Fibroblast of lung (primary cell): ENCODE results near the gene NCK2. TPM values are rescaled to one million over a fixed set of nuclear protein-coding genes. Genes with fewer than 3 reads are reported as not detected.

Experiments
- DNase-seq, 2 donors: peaks; one replicate each; pipeline versions ENCODE4 v3.0.0 to v3.0.0-alpha.2; 2010; ENCODE audit warnings: low read depth in 2 of 2
- H2AFZ ChIP-seq: 2 replicates; pipeline ENCODE4 v1.5.1; 2012; ENCODE audit warnings: low read length, control low read depth, inconsistent platforms
- H3K27ac ChIP-seq: 2 replicates; pipeline ENCODE4 v1.5.1; 2011; ENCODE audit warnings: low read length, control low read depth; ENCODE audit not compliant: insufficient read depth
- H3K27me3 ChIP-seq: 2 replicates; pipeline ENCODE4 v1.5.1; 2011; ENCODE audit warnings: mild to moderate bottlenecking, low read length; ENCODE audit not compliant: control insufficient read depth, insufficient read depth
- H3K36me3 ChIP-seq: 2 replicates; pipeline ENCODE4 v1.5.1; 2011; ENCODE audit warnings: low read length; ENCODE audit not compliant: control insufficient read depth, insufficient read depth
- H3K4me1 ChIP-seq: 2 replicates; pipeline ENCODE4 v1.5.1; 2011; ENCODE audit warnings: low read length; ENCODE audit not compliant: control insufficient read depth, insufficient read depth; ENCODE audit errors: extremely low read depth
- H3K4me2 ChIP-seq: 2 replicates; pipeline ENCODE4 v1.5.1; 2011; ENCODE audit warnings: low read length, control low read depth; ENCODE audit not compliant: insufficient read depth; ENCODE audit errors: extremely low read depth
- H3K4me3 ChIP-seq, 4 experiments: fragments of 200-600 bp in 1 of 4; sonication (generic) in 1 of 4; replicated peaks in 1 of 4; 2 replicates each; pipeline ENCODE4 v1.5.1; 2011 to 2016; ENCODE audit warnings: low read length in 4 of 4, low read depth in 3 of 4, mild to moderate bottlenecking in 3 of 4, control low read depth in 2 of 4, inconsistent platforms in 1 of 4, mixed read lengths in 1 of 4; ENCODE audit not compliant: insufficient read depth in 1 of 4; ENCODE audit errors: control extremely low read depth in 1 of 4
- H3K79me2 ChIP-seq: 2 replicates; pipeline ENCODE4 v1.5.1; 2012; ENCODE audit warnings: mild to moderate bottlenecking, low read length, inconsistent platforms; ENCODE audit not compliant: control insufficient read depth, insufficient read depth
- H3K9ac ChIP-seq: 2 replicates; pipeline ENCODE4 v1.5.1; 2011; ENCODE audit warnings: mild to moderate bottlenecking, low read length, control low read depth; ENCODE audit not compliant: insufficient read depth
- H3K9me3 ChIP-seq: 2 replicates; pipeline ENCODE4 v1.5.1; 2012; ENCODE audit warnings: low read depth, low read length; ENCODE audit not compliant: control insufficient read depth, insufficient read depth
- H4K20me1 ChIP-seq: 2 replicates; pipeline ENCODE4 v1.5.1; 2011; ENCODE audit warnings: low read length; ENCODE audit not compliant: control insufficient read depth, insufficient read depth; ENCODE audit errors: extremely low read depth
- EZH2 ChIP-seq: IDR thresholded peaks from 2 replicates; pipeline ENCODE4 v1.5.1; 2012; ENCODE audit warnings: low read length, control low read depth, mild to moderate bottlenecking; ENCODE audit errors: missing control alignments
- polyA plus RNA-seq, 2 donors: library from polyadenylated mRNA; depleted of rRNA in 1 of 2; stranded (reverse) in 1 of 2; unstranded in 1 of 2; fragments of >200 nt; gene quantifications; 2 replicates each; pipeline ENCODE4 v1.2.1, GENCODE V29; 2011 to 2012; ENCODE audit warnings: missing spikeins in 1 of 2
- total RNA-seq: library from RNA; depleted of rRNA; stranded (reverse); fragments of >200 nt; gene quantifications from 2 replicates; pipeline ENCODE4 v1.2.1, GENCODE V29; 2014
- TF ChIP-seq, protein P1 (sequence below), 2 donors: IDR thresholded peaks in 1 of 2; conservative IDR thresholded peaks in 1 of 2; 1 replicate in 1 of 2; 2 replicates in 1 of 2; pipeline ENCODE4 v1.5.1; 2011 to 2012; ENCODE audit warnings: low read length in 2 of 2, control low read depth in 1 of 2, inconsistent platforms in 1 of 2, low read depth in 1 of 2, mild to moderate bottlenecking in 1 of 2

Gene NCK2
- total and polyA plus RNA-seq, 2 donors (not counting 1 experiment from before 2014, with no cell fraction given), result 25.4 to 51.3 TPM

- no peak for TF ChIP-seq EZH2
- TF ChIP-seq, protein P1, sequence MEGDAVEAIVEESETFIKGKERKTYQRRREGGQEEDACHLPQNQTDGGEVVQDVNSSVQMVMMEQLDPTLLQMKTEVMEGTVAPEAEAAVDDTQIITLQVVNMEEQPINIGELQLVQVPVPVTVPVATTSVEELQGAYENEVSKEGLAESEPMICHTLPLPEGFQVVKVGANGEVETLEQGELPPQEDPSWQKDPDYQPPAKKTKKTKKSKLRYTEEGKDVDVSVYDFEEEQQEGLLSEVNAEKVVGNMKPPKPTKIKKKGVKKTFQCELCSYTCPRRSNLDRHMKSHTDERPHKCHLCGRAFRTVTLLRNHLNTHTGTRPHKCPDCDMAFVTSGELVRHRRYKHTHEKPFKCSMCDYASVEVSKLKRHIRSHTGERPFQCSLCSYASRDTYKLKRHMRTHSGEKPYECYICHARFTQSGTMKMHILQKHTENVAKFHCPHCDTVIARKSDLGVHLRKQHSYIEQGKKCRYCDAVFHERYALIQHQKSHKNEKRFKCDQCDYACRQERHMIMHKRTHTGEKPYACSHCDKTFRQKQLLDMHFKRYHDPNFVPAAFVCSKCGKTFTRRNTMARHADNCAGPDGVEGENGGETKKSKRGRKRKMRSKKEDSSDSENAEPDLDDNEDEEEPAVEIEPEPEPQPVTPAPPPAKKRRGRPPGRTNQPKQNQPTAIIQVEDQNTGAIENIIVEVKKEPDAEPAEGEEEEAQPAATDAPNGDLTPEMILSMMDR (conservative IDR thresholded peaks at IDR 0.05 in 1 of 2, IDR thresholded peaks at IDR 0.05 in 1 of 2; ENCODE audit: low read depth in 1 of 2, low read length in 2 of 2), result no peak
- no peak overlapping the region for H2AFZ ChIP-seq
- no peak for DNase-seq
- peaks cover 5% of the 10 kb centered on the region for H3K79me2 ChIP-seq
- no peaks in the 10 kb centered on the region for H3K27me3 ChIP-seq
- no peaks in the 10 kb centered on the region for H3K36me3 ChIP-seq
- H3K4me1 ChIP-seq, result peaks cover 10% of the 10 kb centered on the region
- H3K27ac ChIP-seq, result no peak overlapping the region
- no peak overlapping the region for H3K9ac ChIP-seq
- H3K4me2 ChIP-seq, result no peak overlapping the region
- no peaks in the 10 kb centered on the region for H4K20me1 ChIP-seq
- no peaks in the 10 kb centered on the region for H3K9me3 ChIP-seq
- no peak overlapping the region for H3K4me3 ChIP-seq
Measured at GRCh38 chr2:105815401-105815800, 70.7 kb downstream of the NCK2 start.

DNA sequence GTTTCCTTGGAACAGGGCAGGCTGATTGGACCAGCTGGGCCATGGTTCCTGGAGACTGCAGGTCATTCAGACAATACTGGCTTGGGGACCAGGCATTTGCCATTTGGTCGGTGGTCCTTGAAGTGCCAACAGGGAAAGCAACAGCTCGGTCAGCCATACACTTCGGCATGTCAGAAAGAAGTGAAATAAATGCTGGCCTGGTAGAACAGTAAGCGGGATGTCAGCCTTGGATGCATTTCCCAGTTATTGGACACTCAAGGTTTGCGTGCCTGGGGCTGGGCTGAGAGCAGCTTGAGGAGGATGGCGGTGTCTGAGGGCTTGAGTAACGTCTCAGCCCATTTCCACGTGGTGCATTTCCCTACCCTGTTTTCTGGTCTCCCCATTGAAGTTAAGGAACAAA, 75.4 kb downstream of the NCK2 start:
- H3K9ac ChIP-seq, result no peak overlapping the region
- no peak overlapping the region for H3K4me3 ChIP-seq
- H3K79me2 ChIP-seq, result peaks cover 1% of the 10 kb centered on the region
- DNase-seq, result no peak
- H3K4me2 ChIP-seq, result no peak overlapping the region
- H2AFZ ChIP-seq, result no peak overlapping the region
- no peaks in the 10 kb centered on the region for H4K20me1 ChIP-seq
- peaks cover 4% of the 10 kb centered on the region for H3K4me1 ChIP-seq
- no peaks in the 10 kb centered on the region for H3K9me3 ChIP-seq
- no peak overlapping the region for H3K27ac ChIP-seq
- H3K36me3 ChIP-seq, result no peaks in the 10 kb centered on the region
- H3K27me3 ChIP-seq, result no peaks in the 10 kb centered on the region
- TF ChIP-seq EZH2, result no peak
- TF ChIP-seq, protein P1 (conservative IDR thresholded peaks at IDR 0.05 in 1 of 2, IDR thresholded peaks at IDR 0.05 in 1 of 2; ENCODE audit: low read depth in 1 of 2, low read length in 2 of 2), result no peak

DNA sequence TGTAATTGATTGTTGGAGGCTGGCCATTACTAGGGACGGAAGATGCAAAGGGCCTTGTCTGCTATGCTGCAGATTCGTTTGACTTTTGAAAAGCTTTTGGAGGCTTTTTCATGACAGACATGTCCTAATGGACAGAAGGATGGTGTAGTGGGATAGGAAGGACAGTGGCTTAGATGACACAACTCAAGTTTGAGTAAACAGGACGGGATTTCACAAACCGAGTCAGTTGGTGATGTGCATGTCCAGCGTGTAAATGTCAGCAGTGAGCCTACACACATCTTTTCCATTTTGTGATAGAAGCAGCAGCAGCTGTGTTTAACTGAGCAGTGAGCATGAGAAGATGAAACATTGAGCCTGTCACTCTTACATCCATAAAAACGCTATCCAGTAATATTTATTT, 76.0 kb downstream of the NCK2 start:
- peaks cover 4% of the 10 kb centered on the region for H3K4me1 ChIP-seq
- H3K9ac ChIP-seq, result no peak overlapping the region
- no peak for TF ChIP-seq EZH2
- TF ChIP-seq, protein P1 (conservative IDR thresholded peaks at IDR 0.05 in 1 of 2, IDR thresholded peaks at IDR 0.05 in 1 of 2; ENCODE audit: low read depth in 1 of 2, low read length in 2 of 2), result no peak
- H3K79me2 ChIP-seq, result no peaks in the 10 kb centered on the region
- no peak overlapping the region for H2AFZ ChIP-seq
- H3K27ac ChIP-seq, result no peak overlapping the region
- no peaks in the 10 kb centered on the region for H3K36me3 ChIP-seq
- no peak for DNase-seq
- H3K27me3 ChIP-seq, result no peaks in the 10 kb centered on the region
- no peak overlapping the region for H3K4me2 ChIP-seq
- H3K4me3 ChIP-seq, result no peak overlapping the region
- no peaks in the 10 kb centered on the region for H3K9me3 ChIP-seq
- no peaks in the 10 kb centered on the region for H4K20me1 ChIP-seq
